Measurements from ENCODE around the gene ACSL1. TPM values are rescaled to one million over a fixed set of nuclear protein-coding genes. Genes with fewer than 3 reads are reported as not detected.
"Not testable (repeated sequence)": the region's sequence is repeated elsewhere in the genome, so short reads cannot be mapped to it uniquely, and the experiment has no call there.

ACSL1 gene
- total and polyA plus RNA-seq, 2 of the 8 experiments (the other 6 are each of a cell fraction or from before 2014, with no cell fraction given) = 2.3 to 8.7 TPM

DNA sequence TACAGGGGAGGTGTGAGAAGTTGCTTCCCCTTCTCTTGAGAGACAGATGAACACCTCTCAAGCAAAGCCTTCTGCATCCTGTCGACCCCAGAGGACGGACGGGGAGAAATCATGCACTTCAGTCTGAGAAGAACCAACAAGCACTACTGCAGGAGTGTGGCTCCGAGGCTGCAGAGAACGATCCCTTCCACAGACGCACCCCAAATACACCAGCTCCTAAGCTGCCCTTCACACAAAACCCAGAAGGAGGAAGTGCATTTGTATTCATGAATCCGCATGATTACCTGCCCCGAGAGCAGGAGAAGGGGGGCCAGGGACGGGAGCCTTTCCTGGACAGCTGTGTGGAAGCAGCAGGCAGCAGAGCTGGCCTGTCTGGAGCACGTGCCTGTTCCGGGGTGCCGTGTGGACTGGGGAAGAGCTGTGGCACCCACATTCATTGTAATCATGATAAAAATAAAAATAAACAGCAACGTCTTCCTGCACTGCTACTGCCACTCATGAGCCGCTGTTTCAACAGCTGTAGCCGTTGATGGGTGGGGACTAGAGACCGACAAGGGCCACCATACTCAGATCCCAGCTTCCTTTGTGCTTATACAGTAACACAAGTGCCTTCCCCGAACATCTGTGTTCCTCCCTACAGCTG, 42.9 kb downstream of the ACSL1 start (continued):
- TF ChIP-seq TBP (IDR thresholded peaks at IDR 0.05; ENCODE audit: low read depth, low read length) (no peak), JUND (IDR thresholded peaks at IDR 0.05; ENCODE audit: low read length) (no peak), HDAC2 (IDR thresholded peaks at IDR 0.05; ENCODE audit: borderline replicate concordance in 1 of 2, low read depth in 2 of 2, low read length in 2 of 2) (no peak), POLR2AphosphoS5 (IDR thresholded peaks at IDR 0.05; ENCODE audit: low read depth, low read length) (no peak), GABPA (IDR thresholded peaks at IDR 0.05; ENCODE audit: borderline replicate concordance, insufficient read depth, low read length) (no peak), KDM5A (IDR thresholded peaks at IDR 0.05; ENCODE audit: low read length) (no peak), SIRT6 (IDR thresholded peaks at IDR 0.05; ENCODE audit: low read length) (no peak), BRCA1 (IDR thresholded peaks at IDR 0.05; ENCODE audit: low read depth, low read length) (no peak)

DNA sequence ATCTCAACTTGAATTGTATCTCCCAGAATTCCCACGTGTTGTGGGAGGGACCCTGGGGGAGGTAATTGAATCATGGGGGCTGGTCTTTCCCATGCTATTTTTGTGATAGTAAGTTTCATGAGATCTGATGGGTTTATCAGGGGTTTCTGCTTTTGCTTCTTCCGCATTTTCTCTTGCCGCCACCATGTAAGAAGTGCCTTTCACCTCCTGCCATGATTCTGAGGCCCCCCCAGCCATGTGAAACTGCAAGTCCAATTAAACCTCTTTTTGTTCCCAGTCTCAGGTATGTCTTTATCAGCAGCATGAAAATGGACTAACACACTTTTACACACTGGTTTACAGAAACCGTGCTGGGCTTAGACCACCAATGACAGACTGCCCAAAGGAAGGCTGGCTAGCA, 46.6 kb downstream of the ACSL1 start:
- H3K4me1 ChIP-seq (replicated peaks in 1 of 4; ENCODE audit: control insufficient read depth in 3 of 4, insufficient read depth in 4 of 4, low read length in 3 of 4); H3K18ac ChIP-seq (ENCODE audit: extremely low read depth, low read length); H3K4ac ChIP-seq (replicated peaks; ENCODE audit: insufficient read length, low read depth, low read length); H4K91ac ChIP-seq (replicated peaks; ENCODE audit: insufficient read length, low read length); H3K14ac ChIP-seq (ENCODE audit: insufficient read length); DNase-seq (ENCODE audit: low read depth in 1 of 2, low spot score in 2 of 2); H2BK20ac ChIP-seq (ENCODE audit: low read length); H3K27ac ChIP-seq (ENCODE audit: low read depth, low read length); H2AFZ ChIP-seq (ENCODE audit: low read length); H2BK15ac ChIP-seq (ENCODE audit: low read length); H4K20me1 ChIP-seq (replicated peaks in 1 of 2; ENCODE audit: control insufficient read depth in 1 of 2, insufficient read depth in 2 of 2, low read length in 2 of 2); H2BK120ac ChIP-seq (replicated peaks; ENCODE audit: low read depth, low read length); H2BK12ac ChIP-seq (ENCODE audit: low read depth, low read length); H4K8ac ChIP-seq (ENCODE audit: extremely low read depth, insufficient read depth, low read length); H2AK5ac ChIP-seq (ENCODE audit: low read depth, low read length); H3K27me3 ChIP-seq (replicated peaks in 1 of 4; ENCODE audit: control insufficient read depth in 3 of 4, extremely low read depth in 1 of 4, insufficient read depth in 3 of 4, low read length in 3 of 4); H3K4me2 ChIP-seq (ENCODE audit: insufficient read depth in 1 of 2, low read depth in 2 of 2, low read length in 2 of 2); H2BK5ac ChIP-seq (ENCODE audit: low read depth, low read length); H3K23ac ChIP-seq (ENCODE audit: insufficient read length); H3K36me3 ChIP-seq (ENCODE audit: control insufficient read depth in 2 of 4, insufficient read depth in 4 of 4, low read length in 3 of 4); FAIRE-seq; H3K9me3 ChIP-seq (ENCODE audit: insufficient read depth in 2 of 2, low read depth in 1 of 2, low read length in 1 of 2); POLR2A ChIA-PET (ENCODE audit: partially characterized antibody); H3K79me1 ChIP-seq (ENCODE audit: low read depth, low read length); H3K4me3 ChIP-seq (ENCODE audit: extremely low read depth in 1 of 4, insufficient read depth in 2 of 4, low read depth in 3 of 4, low read length in 4 of 4); CTCF ChIA-PET (ENCODE audit: partially characterized antibody); H3K56ac ChIP-seq (replicated peaks; ENCODE audit: insufficient read length, low read depth, low read length); H3K9ac ChIP-seq (replicated peaks in 1 of 4; ENCODE audit: extremely low read depth in 1 of 4, low read depth in 3 of 4, low read length in 3 of 4); H3K23me2 ChIP-seq (ENCODE audit: low read depth, low read length); H3K79me2 ChIP-seq (ENCODE audit: control insufficient read depth in 1 of 2, insufficient read depth in 2 of 2, low read length in 2 of 2); H4K5ac ChIP-seq (ENCODE audit: insufficient read length, low read depth, low read length): not testable (repeated sequence)
- 89% methylated on average over 4 of the region's 4 CpGs; no CpG with 5 or more reads in 1 of the 2 experiments for WGBS, 2 experiments (ENCODE audit: extremely low coverage in 1 of 2, insufficient coverage in 1 of 2, insufficient read length in 1 of 2, insufficient replicate concordance in 2 of 2, low coverage in 1 of 2, low lambda C conversion rate in 2 of 2, missing lambda C conversion rate in 1 of 2)

All from H1 (cell line).